ENCODE results near the gene FLOT1. TPM values are rescaled to one million over a fixed set of nuclear protein-coding genes. Genes with fewer than 3 reads are reported as not detected.
A peak's percentile ranks its signal among the peaks of the same experiment; 100 is the strongest.

FLOT1 gene
- total and polyA plus RNA-seq, 2 of the 13 experiments (the other 11 are each of a cell fraction or from before 2014, with no cell fraction given) = 82.3 to 130 TPM

DNA sequence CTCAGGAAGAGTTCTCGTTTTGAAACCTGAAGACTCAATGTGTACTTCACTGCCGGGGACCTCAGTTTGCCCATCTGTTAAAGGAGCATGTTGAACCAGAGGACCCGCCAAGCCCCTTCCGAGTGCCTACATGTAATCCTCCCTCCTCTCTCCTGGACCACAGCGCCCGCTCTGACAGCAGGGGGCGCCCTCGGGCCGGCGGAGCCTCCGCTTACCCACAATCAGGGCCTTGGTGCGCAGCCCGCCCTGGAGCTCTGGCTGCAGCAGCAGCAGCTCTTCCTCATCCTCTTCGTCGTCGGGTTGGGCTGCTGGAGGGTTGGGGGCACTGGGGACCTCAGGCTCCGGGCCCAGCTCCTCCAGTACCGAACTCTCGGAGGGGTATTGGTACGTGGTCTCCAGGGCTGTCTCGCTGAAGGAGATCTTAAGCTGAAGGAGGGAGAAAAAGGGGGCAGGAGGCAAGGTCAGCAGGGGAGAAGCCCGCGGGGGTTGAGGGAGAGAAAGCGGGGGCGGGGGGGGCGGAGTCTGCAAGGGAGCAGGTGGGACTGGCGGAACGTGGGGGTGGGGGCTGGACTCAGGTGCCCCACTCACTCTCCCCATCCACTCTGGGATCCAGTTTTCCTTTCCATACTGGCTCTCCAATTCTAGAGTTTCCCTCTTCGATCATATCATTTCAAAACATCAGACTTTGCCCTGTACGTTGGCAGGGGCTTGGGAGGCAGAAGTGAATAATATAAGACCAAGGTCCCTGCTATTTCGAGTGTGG lies 63.3 kb downstream of the FLOT1 start (continued):
- no peak; the same call in 1 of the 2 replicates for TF ChIP-seq ZNF318 (CRISPR knock-in tag; IDR thresholded peaks at IDR 0.05)
- TF ChIP-seq ZBTB42 (CRISPR knock-in tag; IDR thresholded peaks at IDR 0.05) = no peak
- peak; percentile 87; the same call in 1 of the 2 replicates for TF ChIP-seq ZNF292 (CRISPR knock-in tag; IDR thresholded peaks at IDR 0.05; ENCODE audit: borderline replicate concordance, low read depth)
- TF ChIP-seq MAZ (IDR thresholded peaks at IDR 0.05; ENCODE audit: borderline replicate concordance, low read depth, low read length) = peak; percentile 82
- TF ChIP-seq MAZ (CRISPR knock-in tag; IDR thresholded peaks at IDR 0.05; ENCODE audit: low read depth) = peak; percentile 66; the same call in 1 of the 2 replicates
- TF ChIP-seq, protein P1, sequence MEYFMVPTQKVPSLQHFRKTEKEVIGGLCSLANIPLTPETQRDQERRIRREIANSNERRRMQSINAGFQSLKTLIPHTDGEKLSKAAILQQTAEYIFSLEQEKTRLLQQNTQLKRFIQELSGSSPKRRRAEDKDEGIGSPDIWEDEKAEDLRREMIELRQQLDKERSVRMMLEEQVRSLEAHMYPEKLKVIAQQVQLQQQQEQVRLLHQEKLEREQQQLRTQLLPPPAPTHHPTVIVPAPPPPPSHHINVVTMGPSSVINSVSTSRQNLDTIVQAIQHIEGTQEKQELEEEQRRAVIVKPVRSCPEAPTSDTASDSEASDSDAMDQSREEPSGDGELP (IDR thresholded peaks at IDR 0.05; ENCODE audit: borderline replicate concordance, low read depth) = no peak
- TF ChIP-seq ZNF713 (CRISPR knock-in tag; IDR thresholded peaks at IDR 0.05) = no peak
- no peak for TF ChIP-seq ZNF557 (CRISPR knock-in tag; IDR thresholded peaks at IDR 0.05)
- TF ChIP-seq ZNF703 (CRISPR knock-in tag; IDR thresholded peaks at IDR 0.05; ENCODE audit: borderline replicate concordance) = no peak
- no peak for TF ChIP-seq HNRNPL (IDR thresholded peaks at IDR 0.05; ENCODE audit: low read depth, low read length)
- TF ChIP-seq ZMYM2 (CRISPR knock-in tag; IDR thresholded peaks at IDR 0.05) = no peak; the same call in 1 of the 2 replicates
- peak; percentile 95 for TF ChIP-seq XRCC5 (optimal IDR thresholded peaks at IDR 0.05; ENCODE audit: low read length)
- TF ChIP-seq GLMP (CRISPR knock-in tag; IDR thresholded peaks at IDR 0.05; ENCODE audit: borderline replicate concordance) = no peak
- TF ChIP-seq, protein P2, sequence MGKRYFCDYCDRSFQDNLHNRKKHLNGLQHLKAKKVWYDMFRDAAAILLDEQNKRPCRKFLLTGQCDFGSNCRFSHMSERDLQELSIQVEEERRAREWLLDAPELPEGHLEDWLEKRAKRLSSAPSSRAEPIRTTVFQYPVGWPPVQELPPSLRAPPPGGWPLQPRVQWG (CRISPR knock-in tag; IDR thresholded peaks at IDR 0.05; ENCODE audit: borderline replicate concordance, low read depth) = no peak
- no peak; the same call in none of the 2 replicates for TF ChIP-seq ATF2 (CRISPR knock-in tag; IDR thresholded peaks at IDR 0.05)
- no peak for TF ChIP-seq ZFP41 (CRISPR knock-in tag; IDR thresholded peaks at IDR 0.05; ENCODE audit: borderline replicate concordance)
- peak; percentile 45; the same call in 1 of the 2 replicates for TF ChIP-seq FOXA3 (CRISPR knock-in tag; IDR thresholded peaks at IDR 0.05)
